ENCODE measurements around the gene CFAP299. TPM values are rescaled to one million over a fixed set of nuclear protein-coding genes. Genes with fewer than 3 reads are reported as not detected.

Gene CFAP299
- total RNA-seq, 4 donors from 2014 or later = 0.84 to 2.5 (median 2.2) TPM; not detected in 1

- WGBS = 63% methylated on average over 3 of the region's 3 CpGs
Measured at GRCh38 chr4:80811406-80811805, 475.9 kb downstream of the CFAP299 start.

DNA sequence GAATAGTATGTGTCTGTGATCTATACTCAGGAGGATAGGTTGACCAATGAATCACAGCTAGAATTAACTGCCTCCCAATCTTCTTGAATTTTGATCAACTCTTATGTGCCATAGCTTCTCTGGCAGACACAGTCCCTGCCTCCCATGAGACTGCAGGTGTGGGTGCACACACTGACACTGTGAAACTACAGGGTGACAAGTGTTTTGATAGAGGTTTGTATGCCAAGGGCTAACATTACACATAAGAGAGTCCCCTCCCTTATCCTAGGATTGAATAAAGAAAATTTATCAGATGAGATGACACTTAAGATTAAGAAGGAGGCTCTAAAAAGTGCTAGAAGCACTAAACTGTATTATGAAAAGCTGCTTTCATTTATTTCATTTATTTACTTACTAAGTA is 476.6 kb downstream of the CFAP299 start:
- Histone ChIP-seq H3K4me3 (no peak overlapping the region), H3K27ac (replicated peaks in 1 of 4) (no peak overlapping the region), H3K36me3 (no peaks in the 10 kb centered on the region), H3K4me1 (no peaks in the 10 kb centered on the region), H3K9me3 (no peaks in the 10 kb centered on the region), H3K27me3 (no peaks in the 10 kb centered on the region)
- intact Hi-C loops (cut with DNase I) = no loop called here
- TF ChIP-seq, protein P1, sequence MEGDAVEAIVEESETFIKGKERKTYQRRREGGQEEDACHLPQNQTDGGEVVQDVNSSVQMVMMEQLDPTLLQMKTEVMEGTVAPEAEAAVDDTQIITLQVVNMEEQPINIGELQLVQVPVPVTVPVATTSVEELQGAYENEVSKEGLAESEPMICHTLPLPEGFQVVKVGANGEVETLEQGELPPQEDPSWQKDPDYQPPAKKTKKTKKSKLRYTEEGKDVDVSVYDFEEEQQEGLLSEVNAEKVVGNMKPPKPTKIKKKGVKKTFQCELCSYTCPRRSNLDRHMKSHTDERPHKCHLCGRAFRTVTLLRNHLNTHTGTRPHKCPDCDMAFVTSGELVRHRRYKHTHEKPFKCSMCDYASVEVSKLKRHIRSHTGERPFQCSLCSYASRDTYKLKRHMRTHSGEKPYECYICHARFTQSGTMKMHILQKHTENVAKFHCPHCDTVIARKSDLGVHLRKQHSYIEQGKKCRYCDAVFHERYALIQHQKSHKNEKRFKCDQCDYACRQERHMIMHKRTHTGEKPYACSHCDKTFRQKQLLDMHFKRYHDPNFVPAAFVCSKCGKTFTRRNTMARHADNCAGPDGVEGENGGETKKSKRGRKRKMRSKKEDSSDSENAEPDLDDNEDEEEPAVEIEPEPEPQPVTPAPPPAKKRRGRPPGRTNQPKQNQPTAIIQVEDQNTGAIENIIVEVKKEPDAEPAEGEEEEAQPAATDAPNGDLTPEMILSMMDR (IDR thresholded peaks at IDR 0.05) = no peak
- no peak for DNase-seq (ENCODE audit: extremely low spot score)

More at GRCh38 chr4:80811406-80811805, 475.9 kb downstream of the CFAP299 start:
- Histone ChIP-seq H3K36me3 (no peaks in the 10 kb centered on the region), H3K9me3 (no peaks in the 10 kb centered on the region), H3K27ac (replicated peaks in 1 of 4) (no peak overlapping the region), H3K27me3 (no peaks in the 10 kb centered on the region), H3K4me1 (no peaks in the 10 kb centered on the region), H3K4me3 (no peak overlapping the region)
- intact Hi-C loops (cut with DNase I) = no loop called here
- TF ChIP-seq, protein P1 (IDR thresholded peaks at IDR 0.05) = no peak
- no peak for TF ChIP-seq EP300 (IDR thresholded peaks at IDR 0.05)
- TF ChIP-seq POLR2AphosphoS5 (IDR thresholded peaks at IDR 0.05) = no peak
- TF ChIP-seq POLR2A (IDR thresholded peaks at IDR 0.05; ENCODE audit: low read depth) = no peak
- no peak for DNase-seq (ENCODE audit: extremely low spot score)

DNA sequence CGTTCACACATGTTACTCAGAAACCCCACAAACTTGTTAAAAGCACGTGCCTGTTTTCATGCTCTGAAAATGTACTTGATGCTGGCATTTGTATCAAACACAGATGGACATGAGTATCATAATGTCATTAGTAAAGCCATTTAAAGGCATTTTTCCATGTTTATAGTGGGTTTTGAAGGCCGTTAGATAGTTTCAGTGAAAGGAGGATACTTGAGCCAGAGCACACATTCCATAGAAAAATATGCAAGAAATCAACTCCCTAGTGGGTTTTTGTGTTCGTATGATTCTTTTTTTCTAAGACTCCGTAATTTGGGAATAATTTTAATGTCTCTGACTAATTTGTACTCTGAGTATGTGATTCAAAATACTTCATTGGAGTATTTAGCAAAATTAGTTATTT is 478.7 kb downstream of the CFAP299 start:
- no peak for TF ChIP-seq POLR2A (IDR thresholded peaks at IDR 0.05; ENCODE audit: low read depth)
- TF ChIP-seq, protein P1 (IDR thresholded peaks at IDR 0.05) = no peak
- Histone ChIP-seq H3K36me3 (no peaks in the 10 kb centered on the region), H3K9me3 (no peaks in the 10 kb centered on the region), H3K4me1 (no peaks in the 10 kb centered on the region), H3K27me3 (no peaks in the 10 kb centered on the region), H3K4me3 (no peak overlapping the region), H3K27ac (replicated peaks in 1 of 4) (no peak overlapping the region)
- WGBS = 41% methylated on average over 5 of the region's 5 CpGs
- DNase-seq (ENCODE audit: extremely low spot score) = no peak
- intact Hi-C loops (cut with DNase I) = no loop called here

GRCh38 chr4:80831383-80832361 is 496.1 kb downstream of the CFAP299 start:
- Histone ChIP-seq H3K36me3 (no peaks in the 10 kb centered on the region), H3K27me3 (no peaks in the 10 kb centered on the region), H3K4me3 (no peak overlapping the region), H3K9me3 (peaks cover 0 to 5% (median 0%) of the 10 kb centered on the region in 4 donors), H3K4me1 (peaks cover 0 to 5% (median 0%) of the 10 kb centered on the region in 4 donors), H3K27ac (replicated peaks in 1 of 4) (no peak overlapping the region)
- intact Hi-C loops (cut with DNase I) = no loop called here
- TF ChIP-seq EP300 (IDR thresholded peaks at IDR 0.05) (no peak), POLR2AphosphoS5 (IDR thresholded peaks at IDR 0.05) (no peak), POLR2A (IDR thresholded peaks at IDR 0.05; ENCODE audit: low read depth) (no peak)
- TF ChIP-seq, protein P1 (IDR thresholded peaks at IDR 0.05) = no peak
- DNase-seq (ENCODE audit: extremely low spot score) = no peak
- 52% methylated on average over 5 of the region's 5 CpGs for WGBS

Measured in esophagus muscularis mucosa (tissue), 4 donors.